ENCODE measurements around the gene MCUB. TPM values are rescaled to one million over a fixed set of nuclear protein-coding genes. Genes with fewer than 3 reads are reported as not detected.

The MCUB gene
- total and polyA plus RNA-seq, 9 of the 15 experiments (the other 6 are each of a cell fraction or from before 2014, with no cell fraction given): 1.4 to 21.5 (median 5.4) TPM

GRCh38 chr4:109701566-109702410 is 141.7 kb downstream of the MCUB start (continued):
- TF ChIP-seq RERE (CRISPR knock-in tag; IDR thresholded peaks at IDR 0.05; ENCODE audit: borderline replicate concordance) (0 out of 2 replicates have a peak, but pooled peaks have one; percentile 32), CBFA2T2 (conservative IDR thresholded peaks at IDR 0.05) (peak; percentile 55), ZNF23 (CRISPR knock-in tag; IDR thresholded peaks at IDR 0.05) (no peak), HOXB6 (CRISPR knock-in tag; IDR thresholded peaks at IDR 0.05; ENCODE audit: borderline replicate concordance) (no peak), ARID4B (CRISPR knock-in tag; IDR thresholded peaks at IDR 0.05) (no peak), ZKSCAN8 (CRISPR knock-in tag; IDR thresholded peaks at IDR 0.05) (no peak), GTF2E2 (tag; IDR thresholded peaks at IDR 0.05) (no peak), ARNT (IDR thresholded peaks at IDR 0.05) (no peak), KDM5B (IDR thresholded peaks at IDR 0.05; ENCODE audit: insufficient replicate concordance, low read depth, low read length) (no peak), BHLHE40 (IDR thresholded peaks at IDR 0.05; ENCODE audit: low read length) (0 out of 2 replicates have a peak, but pooled peaks have one; percentile 39), TFAM (CRISPR knock-in tag; conservative IDR thresholded peaks at IDR 0.05) (no peak), CHCHD3 (CRISPR knock-in tag; IDR thresholded peaks at IDR 0.05) (no peak), TFAP4 (CRISPR knock-in tag; IDR thresholded peaks at IDR 0.05; ENCODE audit: borderline replicate concordance) (no peak), FOXJ2 (tag; IDR thresholded peaks at IDR 0.05) (no peak), MTF1 (CRISPR knock-in tag; IDR thresholded peaks at IDR 0.05; ENCODE audit: borderline replicate concordance) (no peak)
